ENCODE data around the gene WLS.

WLS gene

DNA sequence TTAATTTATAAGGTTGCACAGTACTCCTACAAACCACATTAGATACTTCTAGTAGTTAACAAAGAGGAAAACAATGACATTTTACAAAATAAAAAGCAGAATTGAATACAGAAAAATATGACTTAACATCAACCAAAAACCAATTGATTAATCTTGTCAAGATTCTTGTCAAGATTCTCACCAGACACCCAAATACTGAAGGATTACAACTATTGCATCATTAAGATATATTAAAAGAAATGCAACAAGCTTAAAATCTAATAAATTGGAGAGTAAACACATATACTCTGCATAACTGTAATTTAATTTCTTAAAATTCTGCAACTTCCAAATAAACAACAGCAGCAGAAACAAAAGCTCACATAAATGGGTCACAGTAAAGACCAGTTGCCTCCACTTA lies 4.7 kb downstream of the WLS start:
- DNase-seq (ENCODE audit: low spot score) = no peak

GRCh38 chr1:68225781-68226180 lies 6.5 kb downstream of the WLS start:
- no peak for DNase-seq (ENCODE audit: low spot score)

DNA sequence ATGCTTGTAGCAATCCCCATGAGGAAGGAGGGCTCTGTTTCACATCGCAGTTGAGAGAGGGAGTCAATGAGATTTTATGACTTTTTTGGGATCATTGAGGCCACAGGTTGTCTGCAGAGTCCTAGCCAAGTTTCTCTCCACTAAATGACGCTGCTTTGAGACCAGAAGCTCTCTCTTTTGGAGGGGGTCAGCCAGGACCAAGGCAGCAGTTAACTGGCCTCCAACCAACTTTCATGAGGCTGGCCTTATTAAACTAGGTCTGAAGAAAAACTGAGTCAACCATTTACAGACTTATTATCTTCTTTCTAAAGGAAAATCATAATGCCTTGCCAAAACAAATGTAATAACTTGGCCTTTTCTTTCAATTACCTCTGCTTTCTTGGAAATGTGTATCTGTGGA lies 8.6 kb downstream of the WLS start:
- DNase-seq (ENCODE audit: low spot score) = no peak

DNA sequence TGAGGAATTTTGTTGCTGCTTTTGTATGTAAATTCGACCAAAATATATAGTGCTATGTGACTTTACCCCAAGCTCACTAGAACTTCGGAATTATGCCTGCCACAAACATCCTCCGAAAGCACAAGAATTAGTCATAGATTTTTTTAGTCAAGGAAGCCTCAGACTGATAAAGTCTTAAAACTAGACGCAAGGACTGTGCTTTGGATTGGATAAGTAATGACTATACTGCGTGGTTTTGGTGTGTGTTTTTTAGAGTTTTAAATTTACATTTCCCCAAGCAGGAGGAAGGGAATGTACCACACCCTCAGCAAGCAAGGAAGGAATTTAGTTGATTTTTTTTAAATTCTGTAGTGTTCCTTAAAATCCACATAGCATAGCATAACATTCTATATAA lies 10.3 kb downstream of the WLS start:
- DNase-seq (ENCODE audit: low spot score) = no peak

DNA sequence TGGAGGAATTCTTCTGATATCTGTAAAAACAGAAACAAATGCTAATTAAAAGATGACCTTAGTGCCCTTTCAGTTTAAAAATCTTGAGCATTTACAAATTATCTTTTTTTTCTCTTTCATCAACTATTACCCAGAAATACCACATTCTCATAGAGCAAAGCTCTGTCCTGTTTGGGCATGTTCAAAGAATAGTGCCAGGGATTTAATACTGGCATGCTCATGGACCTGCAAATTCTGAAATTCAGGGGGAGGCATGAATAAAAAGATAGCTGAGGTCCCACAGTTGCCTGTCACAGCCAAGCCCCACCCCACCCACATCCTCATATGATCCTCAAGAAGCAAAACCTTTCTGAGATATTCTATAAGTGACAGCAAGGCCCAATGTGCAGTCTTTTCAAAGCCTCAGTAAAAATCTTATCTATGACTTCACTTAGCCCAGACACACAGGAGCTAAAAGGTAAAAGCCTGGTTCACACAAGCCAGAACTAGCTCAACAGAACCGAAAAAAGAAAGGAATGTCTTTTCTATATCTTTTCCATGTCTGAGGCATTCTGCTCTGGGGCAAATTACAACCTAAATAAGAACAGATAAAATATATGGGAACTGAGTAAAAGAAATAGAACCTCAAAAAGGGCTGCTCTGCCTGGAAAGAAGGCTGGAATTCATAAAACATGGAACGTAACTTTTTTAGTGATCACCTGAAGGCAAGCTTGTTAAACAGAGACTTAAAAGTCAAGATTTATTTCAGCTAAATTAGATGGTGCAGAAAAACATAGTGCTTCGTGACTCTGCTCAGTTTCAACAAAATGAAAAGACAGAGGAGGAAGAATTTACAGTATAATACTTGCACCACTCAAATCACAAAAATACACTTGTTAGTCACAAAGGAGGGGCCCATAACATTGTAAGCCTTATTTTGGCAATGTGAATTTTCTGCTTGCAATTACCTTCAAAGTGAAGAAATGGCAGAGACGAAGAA lies 11.0 kb downstream of the WLS start:
- no peak for DNase-seq (ENCODE audit: low spot score)

GRCh38 chr1:68220420-68220819 lies 11.9 kb downstream of the WLS start:
- DNase-seq (ENCODE audit: low spot score) = no peak

GRCh38 chr1:68218490-68218889 lies 13.8 kb downstream of the WLS start:
- no peak for DNase-seq (ENCODE audit: low spot score)

GRCh38 chr1:68217618-68218017 lies 14.7 kb downstream of the WLS start:
- DNase-seq (ENCODE audit: low spot score) = no peak

GRCh38 chr1:68217060-68217554 lies 15.2 kb downstream of the WLS start:
- no peak for DNase-seq (ENCODE audit: low spot score)

DNA sequence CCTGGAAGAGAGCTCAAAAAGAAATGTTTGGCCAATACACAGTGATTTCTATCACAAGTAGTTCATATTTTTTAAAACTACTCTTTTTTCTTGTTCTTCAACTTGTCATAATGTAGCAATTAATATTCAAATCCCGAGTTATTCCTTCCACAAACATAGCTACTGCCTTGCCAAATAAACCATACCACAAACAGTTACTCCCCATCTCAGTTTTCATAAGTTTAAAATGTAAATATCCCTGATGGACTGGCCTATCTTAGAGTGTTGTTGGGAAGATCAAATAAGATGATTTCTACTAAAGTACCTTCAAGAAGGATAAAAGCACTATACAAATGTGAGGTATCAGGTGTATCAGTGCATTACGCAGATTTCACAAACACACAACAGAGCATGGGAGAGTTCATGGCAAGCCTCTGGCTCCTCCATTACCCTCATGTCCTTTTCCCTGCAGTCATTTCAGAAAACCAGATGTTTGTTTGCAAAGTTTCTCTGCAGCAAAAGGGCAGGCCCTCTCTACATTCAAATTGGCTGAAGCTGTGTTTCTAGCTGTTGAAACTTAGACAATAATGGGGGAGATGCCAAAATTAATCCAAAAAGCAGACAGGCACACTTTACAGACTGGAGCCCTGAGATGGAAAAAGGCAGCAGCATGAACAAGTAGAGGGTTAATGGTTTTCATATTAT lies 16.1 kb downstream of the WLS start:
- DNase-seq (ENCODE audit: low spot score) = no peak

DNA sequence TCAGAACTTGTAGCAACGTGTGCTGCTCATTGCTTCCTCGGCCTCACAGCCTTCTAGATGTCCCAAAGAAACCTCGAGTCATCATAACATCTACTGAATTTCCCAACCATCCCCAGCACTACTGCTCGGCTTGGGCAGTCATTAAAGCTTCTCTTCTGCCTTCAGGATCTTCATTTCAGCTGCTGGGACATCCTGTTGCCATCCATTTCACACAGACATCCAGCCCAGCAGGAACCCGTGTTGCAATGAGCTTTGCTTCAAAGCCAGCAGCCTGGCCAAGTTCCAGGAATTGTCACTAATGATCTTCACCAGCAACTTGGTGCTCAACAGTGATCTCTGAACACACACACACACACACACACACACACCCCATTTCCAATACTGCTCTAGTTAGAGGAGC lies 18.5 kb downstream of the WLS start:
- DNase-seq (ENCODE audit: low spot score) = no peak

GRCh38 chr1:68211761-68212380 lies 20.5 kb downstream of the WLS start:
- no peak for DNase-seq (ENCODE audit: low spot score)

- no peak for DNase-seq (ENCODE audit: low spot score)
Measured at GRCh38 chr1:68210829-68211228, 21.5 kb downstream of the WLS start.

GRCh38 chr1:68210027-68210426 lies 22.3 kb downstream of the WLS start:
- no peak for DNase-seq (ENCODE audit: low spot score)

DNA sequence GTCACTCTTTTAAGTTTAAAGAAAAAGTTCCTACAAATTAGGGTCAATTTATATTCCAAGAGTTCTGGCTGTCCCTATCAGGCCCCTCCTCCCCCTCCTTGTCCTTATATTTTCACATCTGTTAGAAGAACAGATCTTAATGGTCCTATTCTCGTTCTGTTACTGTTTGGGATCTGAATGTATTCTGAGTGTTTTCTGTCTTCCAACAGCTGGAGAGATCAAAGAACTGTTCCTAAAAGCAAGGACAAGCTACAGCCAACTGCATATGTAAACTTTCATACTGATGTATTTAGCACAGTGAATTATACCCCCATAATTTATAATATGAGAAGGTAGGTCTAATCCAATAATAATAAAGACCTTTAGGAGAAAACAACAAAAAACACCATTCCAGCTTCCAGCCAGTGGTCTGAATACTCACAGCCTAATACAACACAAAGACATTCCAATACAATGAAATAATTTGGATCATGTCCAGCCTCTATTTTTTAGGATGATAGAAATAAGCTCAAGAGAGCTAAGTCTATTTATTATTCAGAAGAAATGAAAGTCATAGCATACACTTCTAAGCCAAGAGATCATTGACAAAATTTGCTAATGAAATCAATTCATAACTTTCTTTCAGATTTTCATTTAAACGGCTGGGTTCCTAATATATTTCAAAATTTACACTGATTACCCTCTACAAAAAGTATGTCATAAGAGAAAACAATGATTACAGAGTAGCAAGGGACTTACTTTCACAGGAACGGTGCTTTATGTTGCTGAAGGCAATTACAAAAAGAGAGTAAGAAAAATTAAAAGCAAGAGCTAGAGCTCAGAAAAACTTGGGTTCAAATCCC lies 25.3 kb downstream of the WLS start:
- no peak for DNase-seq (ENCODE audit: low spot score)

GRCh38 chr1:68205794-68206358 lies 26.4 kb downstream of the WLS start:
- no peak for DNase-seq (ENCODE audit: low spot score)

DNA sequence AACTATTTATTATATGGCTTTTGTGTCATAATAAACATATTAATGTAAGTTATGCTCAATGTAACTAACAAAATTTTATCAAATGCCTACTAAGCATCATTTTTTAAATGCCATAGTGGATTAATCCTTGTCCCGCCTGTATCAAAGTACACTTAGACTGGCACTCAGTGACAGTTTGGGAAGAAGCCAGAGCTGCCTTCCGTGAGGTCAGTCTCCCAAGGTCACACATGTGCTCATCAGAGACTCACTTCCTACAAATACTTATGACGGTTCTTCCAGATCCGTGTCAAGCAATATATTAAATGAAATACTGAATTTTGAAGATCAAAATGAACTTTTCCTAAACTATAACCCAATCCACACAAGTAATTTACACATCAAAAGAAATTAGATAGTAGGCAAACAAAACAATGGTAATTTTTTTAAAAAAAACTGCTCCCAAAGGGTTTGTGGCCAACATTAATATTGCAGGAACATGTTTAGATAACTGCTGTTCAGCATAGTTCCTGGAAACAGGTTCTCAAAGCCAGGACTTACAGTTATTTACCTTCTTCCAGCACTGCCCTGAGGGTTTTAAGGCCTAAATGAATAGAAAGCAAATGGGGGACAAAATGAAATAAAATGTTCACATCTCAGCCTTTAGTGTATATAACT lies 27.2 kb downstream of the WLS start:
- DNase-seq (ENCODE audit: low spot score) = no peak

GRCh38 chr1:68202239-68202832 lies 30.0 kb downstream of the WLS start:
- no peak for DNase-seq (ENCODE audit: low spot score)

DNA sequence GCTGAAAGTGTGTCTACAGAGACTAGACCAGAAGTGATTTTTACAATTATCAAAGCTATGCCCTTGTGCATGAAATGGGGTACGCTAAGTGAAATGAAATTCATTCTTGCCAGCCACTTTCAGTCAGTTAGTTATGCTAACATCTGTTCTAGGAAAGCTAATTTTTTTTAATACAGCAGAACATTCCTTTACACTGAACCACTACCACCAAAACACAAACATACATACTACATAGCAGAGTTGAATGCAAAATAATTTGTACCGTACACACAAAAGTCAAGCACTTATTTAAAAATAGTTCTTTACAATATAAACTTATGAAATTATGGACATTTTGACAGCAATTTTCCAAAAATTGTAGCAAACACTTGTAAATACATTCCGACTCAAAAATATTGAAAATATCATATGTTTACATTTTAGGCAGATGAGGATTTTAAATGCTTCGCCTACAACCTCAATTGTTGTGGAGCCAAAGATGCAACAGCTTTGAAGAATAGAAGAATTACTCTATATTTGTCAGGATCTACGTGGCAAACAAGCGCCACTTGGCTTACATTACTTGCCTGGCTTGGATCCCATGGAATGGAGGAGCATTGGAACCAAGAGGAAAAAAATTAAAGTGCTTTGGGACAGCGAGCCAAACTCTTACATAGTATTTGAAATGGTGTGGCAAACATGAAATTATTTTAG lies 30.6 kb downstream of the WLS start:
- DNase-seq (ENCODE audit: low spot score) = no peak

DNA sequence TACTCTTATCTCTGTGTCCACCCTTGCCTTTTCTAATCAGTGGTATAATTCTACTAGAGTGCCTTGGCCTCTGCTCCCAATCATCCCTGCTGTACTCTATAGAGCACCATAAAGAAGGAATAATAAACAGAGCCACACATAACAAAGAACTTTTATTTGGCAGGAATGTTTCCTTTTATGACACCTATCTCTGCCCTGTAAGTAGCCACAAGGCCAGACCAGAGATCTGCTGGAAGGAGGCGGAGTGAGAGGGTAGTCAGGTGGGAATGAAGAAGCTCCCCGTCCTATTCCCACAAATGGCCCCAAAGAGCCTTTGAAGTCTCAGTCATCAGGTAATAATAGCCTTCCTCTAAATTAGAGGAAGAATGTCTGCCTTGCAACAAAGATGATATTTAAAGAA lies 32.7 kb downstream of the WLS start:
- DNase-seq (ENCODE audit: low spot score) = no peak

Data from hematopoietic multipotent progenitor cell treated with erythropoietin and hydrocortisone succinate and interleukin-3 and kit ligand, for 17 days (in vitro differentiated cells).